Transverse colon (tissue), 3 donors: ENCODE data around the gene MRS2.
"Not testable (repeated sequence)": the region's sequence is repeated elsewhere in the genome, so short reads cannot be mapped to it uniquely, and the experiment has no call there.

Source experiments
- POLR2A ChIP-seq: fragments of 450-650 bp; IDR thresholded peaks from one replicate; pipeline ENCODE4 v1.6.1; 2016; ENCODE audit warnings: antibody characterized with exemption, mild to moderate bottlenecking, moderate library complexity
- TF ChIP-seq, protein P1 (sequence below), 5 experiments: fragments of 200-600 bp in 3 of 5; fragments of 450-650 bp in 2 of 5; sonication (generic) in 3 of 5; IDR thresholded peaks; 1 replicate in 2 of 5; 2 replicates in 3 of 5; pipeline ENCODE4 v1.5.1; 2016 to 2017; ENCODE audit warnings: antibody characterized with exemption in 5 of 5, inconsistent platforms in 3 of 5, mild to moderate bottlenecking in 2 of 5, moderate library complexity in 1 of 5

DNA sequence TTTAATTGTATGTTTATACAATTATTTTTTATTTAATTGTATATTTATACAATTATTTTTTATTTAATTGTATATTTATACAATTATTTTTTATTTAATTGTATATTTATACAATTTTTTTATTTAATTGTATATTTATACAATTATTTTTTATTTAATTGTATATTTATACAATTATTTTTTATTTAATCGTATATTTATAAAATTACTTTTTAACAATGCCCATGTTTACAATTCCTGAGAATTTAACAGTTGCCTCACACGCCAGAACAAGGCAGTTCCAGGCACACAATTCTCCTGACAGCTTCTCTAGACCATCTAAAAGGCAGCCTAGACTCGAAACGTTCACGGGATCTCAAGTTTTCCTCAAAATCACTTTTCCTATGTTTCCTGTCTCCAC lies 40.4 kb upstream of the MRS2 start:
- TF ChIP-seq, protein P1, sequence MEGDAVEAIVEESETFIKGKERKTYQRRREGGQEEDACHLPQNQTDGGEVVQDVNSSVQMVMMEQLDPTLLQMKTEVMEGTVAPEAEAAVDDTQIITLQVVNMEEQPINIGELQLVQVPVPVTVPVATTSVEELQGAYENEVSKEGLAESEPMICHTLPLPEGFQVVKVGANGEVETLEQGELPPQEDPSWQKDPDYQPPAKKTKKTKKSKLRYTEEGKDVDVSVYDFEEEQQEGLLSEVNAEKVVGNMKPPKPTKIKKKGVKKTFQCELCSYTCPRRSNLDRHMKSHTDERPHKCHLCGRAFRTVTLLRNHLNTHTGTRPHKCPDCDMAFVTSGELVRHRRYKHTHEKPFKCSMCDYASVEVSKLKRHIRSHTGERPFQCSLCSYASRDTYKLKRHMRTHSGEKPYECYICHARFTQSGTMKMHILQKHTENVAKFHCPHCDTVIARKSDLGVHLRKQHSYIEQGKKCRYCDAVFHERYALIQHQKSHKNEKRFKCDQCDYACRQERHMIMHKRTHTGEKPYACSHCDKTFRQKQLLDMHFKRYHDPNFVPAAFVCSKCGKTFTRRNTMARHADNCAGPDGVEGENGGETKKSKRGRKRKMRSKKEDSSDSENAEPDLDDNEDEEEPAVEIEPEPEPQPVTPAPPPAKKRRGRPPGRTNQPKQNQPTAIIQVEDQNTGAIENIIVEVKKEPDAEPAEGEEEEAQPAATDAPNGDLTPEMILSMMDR (IDR thresholded peaks at IDR 0.05), result not testable (repeated sequence)
- not testable (repeated sequence) for TF ChIP-seq POLR2A
